HepG2 (cell line): ENCODE data around the gene VAMP2. TPM values are rescaled to one million over a fixed set of nuclear protein-coding genes. Genes with fewer than 3 reads are reported as not detected.

Source experiments
- BORCS8-MEF2B ChIP-seq: sonication (generic); formaldehyde crosslinking; IDR thresholded peaks from 2 replicates; pipeline ENCODE4 v1.8.0; 2022; ENCODE audit warnings: mild to moderate bottlenecking, missing genetic modification reagents
- CBX2 ChIP-seq, 2 experiments: fragments of 200-600 bp in 1 of 2; sonication (generic); formaldehyde crosslinking in 1 of 2; IDR thresholded peaks; 2 replicates each; pipeline versions ENCODE4 v1.7.0 to v1.8.1; 2018 to 2022; ENCODE audit warnings: low read depth in 2 of 2, low read length in 1 of 2, mild to moderate bottlenecking in 1 of 2, missing genetic modification reagents in 1 of 2
- SMAD3 ChIP-seq: sonication (generic); formaldehyde crosslinking; IDR thresholded peaks from 2 replicates; pipeline ENCODE4 v1.4.0; 2020; ENCODE audit warnings: missing genetic modification reagents
- SRSF1 ChIP-seq: fragments of 200-400 bp; formaldehyde crosslinking; optimal IDR thresholded peaks from 2 replicates; pipeline ENCODE3; 2017; ENCODE audit warnings: mild to moderate bottlenecking, low read depth, low read length, moderate library complexity
- SRSF4 ChIP-seq: fragments of 200-400 bp; formaldehyde crosslinking; IDR thresholded peaks from one replicate; pipeline ENCODE4 v1.6.1; 2018; ENCODE audit warnings: mild to moderate bottlenecking, low read depth, low read length, moderate library complexity; ENCODE audit not compliant: poor library complexity, severe bottlenecking
- STAT5B ChIP-seq: sonication (generic); formaldehyde crosslinking; IDR thresholded peaks from 2 replicates; pipeline ENCODE4 v1.4.0; 2020; ENCODE audit warnings: missing genetic modification reagents
- TBX3 ChIP-seq: fragments of 450-650 bp; IDR thresholded peaks from 2 replicates; pipeline ENCODE4 v1.6.1; 2017; ENCODE audit warnings: antibody characterized with exemption, mild to moderate bottlenecking, inconsistent platforms, borderline replicate concordance
- ZBTB8A ChIP-seq: sonication (generic); formaldehyde crosslinking; IDR thresholded peaks from 2 replicates; pipeline ENCODE4 v1.4.0; 2020; ENCODE audit warnings: mild to moderate bottlenecking, low read depth, missing genetic modification reagents, borderline replicate concordance
- ZNF232 ChIP-seq: sonication (generic); formaldehyde crosslinking; IDR thresholded peaks from 2 replicates; pipeline ENCODE4 v1.4.0; 2020; ENCODE audit warnings: missing genetic modification reagents, borderline replicate concordance
- ZNF326 ChIP-seq: sonication (generic); formaldehyde crosslinking; IDR thresholded peaks from 2 replicates; pipeline ENCODE4 v1.4.0; 2020; ENCODE audit warnings: missing genetic modification reagents, borderline replicate concordance
- ZNF441 ChIP-seq: sonication (generic); formaldehyde crosslinking; IDR thresholded peaks from 2 replicates; pipeline ENCODE4 v1.7.0; 2021; ENCODE audit warnings: missing genetic modification reagents, borderline replicate concordance
- ZNF451 ChIP-seq: sonication (generic); formaldehyde crosslinking; IDR thresholded peaks from 2 replicates; pipeline ENCODE4 v1.5.0; 2020; ENCODE audit warnings: mild to moderate bottlenecking, missing genetic modification reagents
- polyA plus RNA-seq, 8 experiments: library from polyadenylated mRNA; depleted of rRNA in 3 of 8; stranded (reverse) in 7 of 8; unstranded in 1 of 8; fragments of >200 nt; fragmentation: Illumina TruSeq in 4 of 8; extraction: Trizol in 4 of 8; gene quantifications; 2 replicates each; pipeline versions ENCODE4 v1.2.1 to v1.2.3, GENCODE V29; 2011 to 2016; ENCODE audit warnings: low read depth in 4 of 8, missing spikeins in 1 of 8, mixed read lengths in 1 of 8; ENCODE audit not compliant: insufficient read depth in 1 of 8
- total RNA-seq, 5 experiments: library from RNA; depleted of rRNA; stranded (reverse); fragments of >200 nt; fragmentation: Illumina TruSeq; extraction: Trizol; gene quantifications; 2 replicates each; pipeline ENCODE4 v1.2.3, GENCODE V29; 2016; ENCODE audit warnings: low read depth in 1 of 5
- TF ChIP-seq, protein P1 (sequence below): fragments of 450-650 bp; IDR thresholded peaks from 2 replicates; pipeline ENCODE4 v1.6.1; 2016
- TF ChIP-seq, protein P2 (sequence below), 2 experiments: sonication (generic) in 1 of 2; formaldehyde crosslinking in 1 of 2; IDR thresholded peaks; 2 replicates each; pipeline versions ENCODE4 v1.4.0 to v1.6.1; 2018 to 2020; ENCODE audit warnings: missing genetic modification reagents in 2 of 2, borderline replicate concordance in 1 of 2, low read depth in 1 of 2, mild to moderate bottlenecking in 1 of 2, missing biosample characterization in 1 of 2
- TF ChIP-seq, protein P3 (sequence below): sonication (generic); formaldehyde crosslinking; IDR thresholded peaks from 2 replicates; pipeline ENCODE4 v1.5.0; 2020; ENCODE audit warnings: missing genetic modification reagents
- TF ChIP-seq, protein P4 (sequence below): sonication (generic); formaldehyde crosslinking; IDR thresholded peaks from 2 replicates; pipeline ENCODE4 v1.4.0; 2020; ENCODE audit warnings: mild to moderate bottlenecking, missing genetic modification reagents
- TF ChIP-seq, protein P5 (sequence below): sonication (generic); formaldehyde crosslinking; IDR thresholded peaks from 2 replicates; pipeline ENCODE4 v1.5.1; 2020; ENCODE audit warnings: missing genetic modification reagents, mild to moderate bottlenecking, borderline replicate concordance
- TF ChIP-seq, protein P6 (sequence below): sonication (generic); formaldehyde crosslinking; IDR thresholded peaks from 2 replicates; pipeline ENCODE4 v1.5.0; 2020; ENCODE audit warnings: missing genetic modification reagents, mild to moderate bottlenecking, borderline replicate concordance

The VAMP2 gene
- total and polyA plus RNA-seq, 2 of the 13 experiments (the other 11 are each of a cell fraction or from before 2014, with no cell fraction given): 3.9 to 17.2 TPM

DNA sequence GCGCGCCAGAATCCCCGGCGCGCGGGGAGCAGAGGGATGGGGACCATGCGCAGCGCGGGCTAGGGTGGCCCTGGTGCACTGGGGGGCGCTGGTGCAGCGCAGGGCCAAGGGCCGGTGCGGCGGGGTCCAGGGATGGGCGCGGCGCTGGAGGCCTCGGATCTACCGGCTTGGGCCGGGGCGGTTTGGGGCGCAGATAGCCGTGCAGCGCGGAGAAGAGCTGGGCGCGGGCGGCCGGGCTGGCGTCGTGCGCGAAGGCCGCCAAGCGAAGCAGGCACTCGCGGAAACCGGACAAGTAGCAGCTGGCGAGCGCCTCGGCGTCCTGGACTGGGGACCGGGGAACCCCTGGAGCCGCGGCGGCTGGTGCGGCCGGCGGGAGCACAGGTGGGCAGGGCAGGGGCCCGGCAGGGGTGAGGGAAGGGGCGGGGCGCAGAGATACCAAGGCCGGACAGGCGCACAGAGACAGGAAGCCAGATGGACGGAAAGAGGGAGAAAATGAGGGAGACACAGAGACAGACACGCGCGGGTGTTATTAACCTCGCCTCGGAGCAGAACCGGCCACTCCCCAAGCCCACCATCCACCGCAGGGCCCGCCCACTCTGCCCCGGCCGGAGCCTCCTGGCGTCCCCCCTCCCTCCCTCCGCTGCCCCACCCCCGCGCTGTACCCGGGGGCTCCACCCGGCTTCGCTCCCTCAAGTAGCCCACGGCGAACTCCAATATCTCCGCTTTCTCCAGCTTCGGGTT lies 40.9 kb downstream of the VAMP2 start (continued):
- TF ChIP-seq, protein P1, sequence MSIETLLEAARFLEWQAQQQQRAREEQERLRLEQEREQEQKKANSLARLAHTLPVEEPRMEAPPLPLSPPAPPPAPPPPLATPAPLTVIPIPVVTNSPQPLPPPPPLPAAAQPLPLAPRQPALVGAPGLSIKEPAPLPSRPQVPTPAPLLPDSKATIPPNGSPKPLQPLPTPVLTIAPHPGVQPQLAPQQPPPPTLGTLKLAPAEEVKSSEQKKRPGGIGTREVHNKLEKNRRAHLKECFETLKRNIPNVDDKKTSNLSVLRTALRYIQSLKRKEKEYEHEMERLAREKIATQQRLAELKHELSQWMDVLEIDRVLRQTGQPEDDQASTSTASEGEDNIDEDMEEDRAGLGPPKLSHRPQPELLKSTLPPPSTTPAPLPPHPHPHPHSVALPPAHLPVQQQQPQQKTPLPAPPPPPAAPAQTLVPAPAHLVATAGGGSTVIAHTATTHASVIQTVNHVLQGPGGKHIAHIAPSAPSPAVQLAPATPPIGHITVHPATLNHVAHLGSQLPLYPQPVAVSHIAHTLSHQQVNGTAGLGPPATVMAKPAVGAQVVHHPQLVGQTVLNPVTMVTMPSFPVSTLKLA: no peak
- TF ChIP-seq ZNF326 (no peak), ZNF451 (peak; percentile 27; the same call in 1 of the 2 replicates), ZNF441 (CRISPR knock-in tag) (no peak), BORCS8-MEF2B (peak; percentile 54; the same call in 1 of the 2 replicates), TBX3 (no peak), CBX2 (IDR thresholded peaks at IDR 0.05; ENCODE audit: low read depth, low read length) (no peak), CBX2 (CRISPR knock-in tag; IDR thresholded peaks at IDR 0.05; ENCODE audit: low read depth) (no peak), ZBTB8A (no peak), SMAD3 (CRISPR knock-in tag) (0 out of 2 replicates have a peak, but pooled peaks have one; percentile 27), STAT5B (CRISPR knock-in tag) (no peak), SRSF1 (no peak), ZNF232 (CRISPR knock-in tag) (no peak), SRSF4 (no peak)
- TF ChIP-seq, protein P2, sequence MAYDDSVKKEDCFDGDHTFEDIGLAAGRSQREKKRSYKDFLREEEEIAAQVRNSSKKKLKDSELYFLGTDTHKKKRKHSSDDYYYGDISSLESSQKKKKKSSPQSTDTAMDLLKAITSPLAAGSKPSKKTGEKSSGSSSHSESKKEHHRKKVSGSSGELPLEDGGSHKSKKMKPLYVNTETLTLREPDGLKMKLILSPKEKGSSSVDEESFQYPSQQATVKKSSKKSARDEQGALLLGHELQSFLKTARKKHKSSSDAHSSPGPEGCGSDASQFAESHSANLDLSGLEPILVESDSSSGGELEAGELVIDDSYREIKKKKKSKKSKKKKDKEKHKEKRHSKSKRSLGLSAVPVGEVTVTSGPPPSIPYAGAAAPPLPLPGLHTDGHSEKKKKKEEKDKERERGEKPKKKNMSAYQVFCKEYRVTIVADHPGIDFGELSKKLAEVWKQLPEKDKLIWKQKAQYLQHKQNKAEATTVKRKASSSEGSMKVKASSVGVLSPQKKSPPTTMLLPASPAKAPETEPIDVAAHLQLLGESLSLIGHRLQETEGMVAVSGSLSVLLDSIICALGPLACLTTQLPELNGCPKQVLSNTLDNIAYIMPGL (CRISPR knock-in tag; IDR thresholded peaks at IDR 0.05; ENCODE audit: borderline replicate concordance in 1 of 2, low read depth in 1 of 2): peak; percentile 92 to 98
- TF ChIP-seq, protein P3, sequence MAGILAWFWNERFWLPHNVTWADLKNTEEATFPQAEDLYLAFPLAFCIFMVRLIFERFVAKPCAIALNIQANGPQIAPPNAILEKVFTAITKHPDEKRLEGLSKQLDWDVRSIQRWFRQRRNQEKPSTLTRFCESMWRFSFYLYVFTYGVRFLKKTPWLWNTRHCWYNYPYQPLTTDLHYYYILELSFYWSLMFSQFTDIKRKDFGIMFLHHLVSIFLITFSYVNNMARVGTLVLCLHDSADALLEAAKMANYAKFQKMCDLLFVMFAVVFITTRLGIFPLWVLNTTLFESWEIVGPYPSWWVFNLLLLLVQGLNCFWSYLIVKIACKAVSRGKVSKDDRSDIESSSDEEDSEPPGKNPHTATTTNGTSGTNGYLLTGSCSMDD (CRISPR knock-in tag): no peak
- TF ChIP-seq, protein P4, sequence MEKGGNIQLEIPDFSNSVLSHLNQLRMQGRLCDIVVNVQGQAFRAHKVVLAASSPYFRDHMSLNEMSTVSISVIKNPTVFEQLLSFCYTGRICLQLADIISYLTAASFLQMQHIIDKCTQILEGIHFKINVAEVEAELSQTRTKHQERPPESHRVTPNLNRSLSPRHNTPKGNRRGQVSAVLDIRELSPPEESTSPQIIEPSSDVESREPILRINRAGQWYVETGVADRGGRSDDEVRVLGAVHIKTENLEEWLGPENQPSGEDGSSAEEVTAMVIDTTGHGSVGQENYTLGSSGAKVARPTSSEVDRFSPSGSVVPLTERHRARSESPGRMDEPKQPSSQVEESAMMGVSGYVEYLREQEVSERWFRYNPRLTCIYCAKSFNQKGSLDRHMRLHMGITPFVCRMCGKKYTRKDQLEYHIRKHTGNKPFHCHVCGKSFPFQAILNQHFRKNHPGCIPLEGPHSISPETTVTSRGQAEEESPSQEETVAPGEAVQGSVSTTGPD: no peak
- TF ChIP-seq, protein P5, sequence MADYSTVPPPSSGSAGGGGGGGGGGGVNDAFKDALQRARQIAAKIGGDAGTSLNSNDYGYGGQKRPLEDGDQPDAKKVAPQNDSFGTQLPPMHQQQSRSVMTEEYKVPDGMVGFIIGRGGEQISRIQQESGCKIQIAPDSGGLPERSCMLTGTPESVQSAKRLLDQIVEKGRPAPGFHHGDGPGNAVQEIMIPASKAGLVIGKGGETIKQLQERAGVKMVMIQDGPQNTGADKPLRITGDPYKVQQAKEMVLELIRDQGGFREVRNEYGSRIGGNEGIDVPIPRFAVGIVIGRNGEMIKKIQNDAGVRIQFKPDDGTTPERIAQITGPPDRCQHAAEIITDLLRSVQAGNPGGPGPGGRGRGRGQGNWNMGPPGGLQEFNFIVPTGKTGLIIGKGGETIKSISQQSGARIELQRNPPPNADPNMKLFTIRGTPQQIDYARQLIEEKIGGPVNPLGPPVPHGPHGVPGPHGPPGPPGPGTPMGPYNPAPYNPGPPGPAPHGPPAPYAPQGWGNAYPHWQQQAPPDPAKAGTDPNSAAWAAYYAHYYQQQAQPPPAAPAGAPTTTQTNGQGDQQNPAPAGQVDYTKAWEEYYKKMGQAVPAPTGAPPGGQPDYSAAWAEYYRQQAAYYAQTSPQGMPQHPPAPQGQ (CRISPR knock-in tag): no peak
- TF ChIP-seq, protein P6, sequence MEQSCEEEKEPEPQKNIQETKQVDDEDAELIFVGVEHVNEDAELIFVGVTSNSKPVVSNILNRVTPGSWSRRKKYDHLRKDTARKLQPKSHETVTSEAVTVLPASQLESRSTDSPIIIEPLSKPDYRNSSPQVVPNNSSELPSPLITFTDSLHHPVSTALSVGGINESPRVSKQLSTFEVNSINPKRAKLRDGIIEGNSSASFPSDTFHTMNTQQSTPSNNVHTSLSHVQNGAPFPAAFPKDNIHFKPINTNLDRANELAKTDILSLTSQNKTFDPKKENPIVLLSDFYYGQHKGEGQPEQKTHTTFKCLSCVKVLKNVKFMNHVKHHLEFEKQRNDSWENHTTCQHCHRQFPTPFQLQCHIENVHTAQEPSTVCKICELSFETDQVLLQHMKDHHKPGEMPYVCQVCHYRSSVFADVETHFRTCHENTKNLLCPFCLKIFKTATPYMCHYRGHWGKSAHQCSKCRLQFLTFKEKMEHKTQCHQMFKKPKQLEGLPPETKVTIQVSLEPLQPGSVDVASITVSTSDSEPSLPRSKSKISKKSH (CRISPR knock-in tag): peak; percentile 47; the same call in 1 of the 2 replicates
